M059J (cell line): ENCODE results near the gene CASKIN1. TPM values are rescaled to one million over a fixed set of nuclear protein-coding genes. Genes with fewer than 3 reads are reported as not detected.
A peak's percentile ranks its signal among the peaks of the same experiment; 100 is the strongest.
"Not testable (repeated sequence)": the region's sequence is repeated elsewhere in the genome, so short reads cannot be mapped to it uniquely, and the experiment has no call there.

Experiments
- DNase-seq: peaks from one replicate; pipeline ENCODE4 v3.0.0-alpha.2; 2012; ENCODE audit warnings: low read depth
- total RNA-seq: library from RNA; depleted of rRNA; stranded (reverse); fragments of >200 nt; shearing (Covaris generic); gene quantifications from 2 replicates; pipeline ENCODE4 v1.2.3, GENCODE V29; 2014; rRNA removed

CASKIN1 gene
- total RNA-seq, 1 experiment from 2014 or later = not detected

DNA sequence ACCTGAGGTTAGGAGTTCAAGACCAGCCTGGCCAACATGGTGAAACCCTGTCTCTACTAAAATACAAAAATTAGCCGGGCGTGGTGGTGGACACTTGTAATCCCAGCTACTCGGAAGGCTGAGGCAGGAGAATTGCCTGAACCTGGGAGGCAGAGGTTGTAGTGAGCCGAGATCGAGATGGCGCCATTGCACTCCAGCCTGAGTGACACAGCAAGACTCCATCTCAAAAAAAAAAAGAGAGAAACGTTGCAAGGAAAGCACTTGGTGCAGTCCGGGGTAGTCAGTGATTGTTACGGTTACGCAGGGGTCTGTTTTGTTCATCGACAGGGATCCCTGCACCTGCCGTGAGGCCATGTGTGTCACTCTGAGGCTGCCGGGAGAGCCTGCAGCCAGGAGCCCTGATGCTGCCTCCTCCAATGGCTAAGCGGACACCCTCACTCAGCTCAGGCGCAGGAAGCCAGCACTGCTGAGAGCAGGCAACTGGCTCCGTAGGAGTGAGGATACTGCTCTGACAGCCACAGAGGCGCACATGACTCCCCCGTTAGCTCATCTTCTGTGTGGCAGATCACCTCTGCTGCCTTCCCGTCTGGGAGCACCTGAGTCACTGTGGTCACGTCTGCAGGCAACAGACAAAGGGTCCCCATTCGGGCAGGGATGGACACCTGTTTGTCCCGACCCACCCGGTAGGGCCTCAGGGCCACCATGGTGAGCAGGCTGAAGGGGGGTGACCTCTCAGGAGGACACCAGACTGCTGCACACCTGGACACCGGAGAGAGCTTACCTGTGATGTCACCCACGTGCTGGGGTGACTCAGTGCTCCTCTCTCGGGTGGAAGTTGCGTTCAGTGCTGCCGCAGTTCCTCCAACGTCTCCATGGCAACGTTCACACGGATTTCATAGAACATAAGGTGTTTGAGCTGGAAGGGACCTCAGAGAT, 53.2 kb downstream of the CASKIN1 start:
- no peak for DNase-seq

- DNase-seq = peak; percentile 87
These were observed 60.5 kb downstream of the CASKIN1 start, which contains the start of gene PKD1 for GRCh38 chr16:2135770-2136490. Gene PKD1 (minus strand): TSS chr16:2135898. CDS start chr16:2135689, 209 bp downstream.

DNA sequence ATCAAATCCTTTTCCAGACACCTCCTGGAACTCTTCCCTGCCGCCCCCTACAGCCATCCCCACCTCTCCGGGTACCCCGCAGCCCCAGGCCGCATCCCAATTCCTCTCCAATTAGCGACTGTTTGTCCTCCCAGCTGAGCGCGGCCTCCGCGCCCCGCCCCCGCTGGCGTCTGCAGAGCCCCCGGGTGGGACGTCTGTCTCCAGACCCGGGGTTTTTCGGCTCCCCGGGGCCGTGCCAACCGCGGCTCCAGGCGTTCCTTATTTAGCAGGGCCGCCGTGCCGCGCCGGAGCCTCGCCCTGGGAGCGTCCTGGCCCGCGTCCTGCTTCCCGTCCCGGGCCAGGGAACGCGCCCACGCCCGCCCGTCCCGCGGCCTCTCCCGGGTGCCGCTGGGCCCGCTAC, 61.3 kb downstream of the CASKIN1 start:
- DNase-seq = peak; percentile 9

DNA sequence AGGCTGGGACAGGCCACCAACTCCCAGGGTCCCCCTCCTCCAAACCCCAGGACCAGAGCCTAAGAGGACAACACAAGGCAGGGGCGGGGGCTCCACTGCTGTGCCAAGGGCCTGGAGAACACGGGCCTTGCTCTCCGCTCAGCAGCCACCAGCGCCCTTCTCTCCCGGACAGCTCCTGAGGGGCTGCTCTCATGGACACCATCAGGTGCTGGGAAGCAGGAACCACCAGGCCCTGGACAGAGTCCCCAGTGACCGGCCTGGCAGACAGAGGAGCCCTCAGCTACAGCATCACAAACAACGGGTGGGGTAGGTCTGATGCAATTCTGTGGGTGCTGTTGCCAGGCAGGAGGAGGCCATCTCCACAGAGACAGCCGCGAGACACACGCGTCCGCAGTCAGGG, 62.6 kb downstream of the CASKIN1 start:
- DNase-seq = not testable (repeated sequence)

- DNase-seq = not testable (repeated sequence)
These were observed 66.4 kb downstream of the CASKIN1 start for GRCh38 chr16:2129890-2130447.

DNA sequence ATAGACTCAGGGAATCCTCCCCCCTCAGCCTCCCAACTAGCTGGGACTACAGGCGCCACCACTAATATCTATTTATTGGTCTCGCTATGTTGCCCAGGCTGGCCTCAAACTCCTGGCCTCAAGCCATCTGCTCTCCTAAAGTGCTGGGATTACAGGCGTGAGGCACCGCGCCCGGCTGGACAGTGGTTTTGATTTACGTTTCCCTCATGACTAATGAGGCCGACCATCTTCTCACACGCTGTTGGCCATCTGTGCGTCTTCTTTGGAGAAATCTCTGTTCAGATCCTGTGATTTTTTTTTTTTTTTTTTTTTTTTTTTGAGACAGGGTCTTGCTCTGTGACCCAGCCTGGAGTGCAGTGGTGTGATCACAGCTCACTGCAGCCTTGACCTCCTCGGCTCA, 67.2 kb downstream of the CASKIN1 start:
- DNase-seq = peak; percentile 75

GRCh38 chr16:2127630-2128280, 68.7 kb downstream of the CASKIN1 start:
- peak; percentile 61 for DNase-seq

Other genes with a start within 250 kb of the CASKIN1 start
- gene RPL3L, start 241.9 kb downstream of the CASKIN1 start, total RNA-seq = 0.52 TPM in 1 of 2 replicates, not detected in the other
- 287 and 304 TPM in 2 replicates for gene NDUFB10, start 237.1 kb downstream of the CASKIN1 start, total RNA-seq
- 1,628 and 1,651 TPM in 2 replicates for gene RPS2, start 231.8 kb downstream of the CASKIN1 start, total RNA-seq
- gene RNF151, start 229.7 kb downstream of the CASKIN1 start, total RNA-seq = not detected in 2 replicates
- 42.2 and 76.8 TPM in 2 replicates for gene TBL3, start 224.6 kb downstream of the CASKIN1 start, total RNA-seq
- not detected in 2 replicates for gene NOXO1, start 215.1 kb downstream of the CASKIN1 start, total RNA-seq
- gene GFER, start 212.4 kb downstream of the CASKIN1 start, total RNA-seq = 11.7 and 21.0 TPM in 2 replicates
- gene SYNGR3, start 206.6 kb downstream of the CASKIN1 start, total RNA-seq = 3.4 and 7.1 TPM in 2 replicates
- 21.3 and 23.9 TPM in 2 replicates for gene ZNF598, start 186.8 kb downstream of the CASKIN1 start, total RNA-seq
- gene NPW, start 176.8 kb downstream of the CASKIN1 start, total RNA-seq = 0.12 TPM in 1 of 2 replicates, not detected in the other
- 143 and 175 TPM in 2 replicates for gene NHERF2, start 169.7 kb downstream of the CASKIN1 start, total RNA-seq
- 22.7 and 35.6 TPM in 2 replicates for gene NTHL1, start 148.8 kb downstream of the CASKIN1 start, total RNA-seq
- 29.7 and 31.2 TPM in 2 replicates for gene TSC2, start 148.6 kb downstream of the CASKIN1 start, total RNA-seq
- 12.9 and 56.0 TPM in 2 replicates for gene PKD1, start 60.7 kb downstream of the CASKIN1 start, total RNA-seq
- 2.1 and 3.8 TPM in 2 replicates for gene RAB26, start 48.0 kb downstream of the CASKIN1 start, total RNA-seq
- gene TRAF7, start 40.8 kb downstream of the CASKIN1 start, total RNA-seq = 69.0 and 92.8 TPM in 2 replicates
- gene MLST8, start 8.8 kb upstream of the CASKIN1 start, total RNA-seq = 18.9 and 26.5 TPM in 2 replicates
- 0.10 and 0.89 TPM in 2 replicates for gene BRICD5, start 14.3 kb upstream of the CASKIN1 start, total RNA-seq
- 23.9 and 32.7 TPM in 2 replicates for gene PGP, start 18.2 kb upstream of the CASKIN1 start, total RNA-seq
- 9.6 and 20.1 TPM in 2 replicates for gene E4F1, start 27.0 kb upstream of the CASKIN1 start, total RNA-seq
- 0.64 TPM in 1 of 2 replicates, not detected in the other for gene DNASE1L2, start 39.8 kb upstream of the CASKIN1 start, total RNA-seq
- gene ECI1, start 55.0 kb upstream of the CASKIN1 start, total RNA-seq = 37.3 and 75.1 TPM in 2 replicates
- 164 and 181 TPM in 2 replicates for gene RNPS1, start 71.5 kb upstream of the CASKIN1 start, total RNA-seq
- 0.84 and 1.4 TPM in 2 replicates for gene ABCA3, start 144.1 kb upstream of the CASKIN1 start, total RNA-seq
- 34.3 and 53.2 TPM in 2 replicates for gene CCNF, start 232.8 kb upstream of the CASKIN1 start, total RNA-seq